NCI-H1417 treated with DMSO at 0.1 percent for 48 hours (cell line): Measurements from ENCODE around the gene CEP112.
"Not testable (repeated sequence)": the region's sequence is repeated elsewhere in the genome, so short reads cannot be mapped to it uniquely, and the experiment has no call there.

ENCODE experiments used
- DNase-seq: peaks from one replicate; lab custom pipeline; 2025; lab: John Stamatoyannopoulos, UW

The CEP112 gene

GRCh38 chr17:65782104-65782706 lies 409.7 kb downstream of the CEP112 start:
- DNase-seq: not testable (repeated sequence)

DNA sequence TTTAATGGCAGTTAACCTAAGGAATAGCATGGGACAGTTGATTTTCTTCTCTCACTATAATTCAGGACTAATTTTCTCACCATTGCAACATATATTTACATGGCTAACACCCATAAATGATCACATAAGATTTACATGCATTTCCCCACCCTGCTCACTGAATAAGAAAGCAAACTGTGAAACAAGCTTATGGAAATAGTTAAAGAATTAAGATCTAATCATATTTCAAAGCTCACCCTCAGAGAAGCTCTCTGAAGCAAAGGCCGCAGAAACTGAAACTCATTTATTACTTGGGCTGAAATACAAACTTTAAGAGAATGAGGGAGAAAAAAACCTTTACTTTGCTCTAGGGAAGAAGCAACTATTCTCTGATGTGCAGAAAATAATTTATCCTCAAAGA lies 411.8 kb downstream of the CEP112 start:
- DNase-seq: no peak

DNA sequence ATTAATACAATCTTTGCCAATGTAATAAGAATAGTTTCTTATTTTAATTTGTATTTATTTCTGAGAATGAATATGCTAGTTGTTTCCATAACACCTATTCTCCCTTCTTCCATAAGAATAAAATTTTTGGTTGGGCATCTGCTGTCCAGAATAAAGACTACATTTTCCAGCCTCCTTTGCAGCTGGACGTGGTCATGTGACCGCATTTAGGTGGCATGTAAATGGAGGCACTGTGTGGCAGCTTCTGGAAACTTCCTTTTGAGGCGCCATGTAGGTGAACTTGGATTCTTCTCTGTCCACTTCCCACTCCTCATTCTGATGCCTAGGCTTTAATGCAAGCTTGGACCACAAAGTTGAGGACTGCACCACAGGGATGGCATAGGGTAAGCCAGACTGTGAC lies 415.0 kb downstream of the CEP112 start:
- no peak for DNase-seq

DNA sequence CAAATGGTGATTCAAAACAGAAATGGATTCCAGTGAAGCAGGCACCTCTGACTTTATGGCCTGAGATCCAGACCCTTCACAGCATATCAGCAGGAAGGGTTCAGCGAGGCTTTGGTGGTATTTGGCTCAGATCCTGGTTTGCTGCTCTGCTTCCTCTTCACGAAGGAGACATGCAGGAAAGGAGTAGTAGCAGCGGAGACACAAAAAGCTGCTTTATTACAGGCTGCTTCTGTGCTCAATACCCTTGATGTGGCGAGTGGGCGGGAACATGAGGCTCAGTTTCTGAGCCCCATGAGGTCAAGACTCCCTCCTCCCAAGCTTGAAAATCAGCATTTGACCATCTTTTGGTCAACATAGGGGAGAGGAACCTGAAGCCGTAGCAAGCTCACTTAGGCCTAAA lies 417.1 kb downstream of the CEP112 start:
- DNase-seq: no peak

DNA sequence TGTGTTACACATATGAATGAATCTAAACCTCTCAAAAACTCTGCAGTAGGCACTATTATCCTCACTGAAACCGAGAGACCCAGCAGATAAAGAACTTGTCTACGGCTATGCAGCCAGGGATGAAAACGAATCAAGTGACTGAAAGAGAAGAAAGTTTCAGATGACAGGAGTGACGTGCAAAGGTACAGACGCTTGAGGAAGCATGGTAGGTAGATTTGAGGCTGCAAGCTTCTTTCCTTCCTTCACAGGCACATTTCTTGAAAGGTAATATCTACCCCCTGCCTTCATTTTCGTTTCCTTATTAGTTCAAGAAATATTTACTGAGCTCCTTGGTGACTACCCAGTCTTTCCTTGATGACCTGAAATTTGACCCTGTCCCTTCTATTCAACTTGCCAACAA lies 418.9 kb downstream of the CEP112 start:
- no peak for DNase-seq

GRCh38 chr17:65771704-65772103 lies 420.2 kb downstream of the CEP112 start:
- no peak for DNase-seq

GRCh38 chr17:65763786-65764185 lies 428.1 kb downstream of the CEP112 start:
- no peak for DNase-seq

DNA sequence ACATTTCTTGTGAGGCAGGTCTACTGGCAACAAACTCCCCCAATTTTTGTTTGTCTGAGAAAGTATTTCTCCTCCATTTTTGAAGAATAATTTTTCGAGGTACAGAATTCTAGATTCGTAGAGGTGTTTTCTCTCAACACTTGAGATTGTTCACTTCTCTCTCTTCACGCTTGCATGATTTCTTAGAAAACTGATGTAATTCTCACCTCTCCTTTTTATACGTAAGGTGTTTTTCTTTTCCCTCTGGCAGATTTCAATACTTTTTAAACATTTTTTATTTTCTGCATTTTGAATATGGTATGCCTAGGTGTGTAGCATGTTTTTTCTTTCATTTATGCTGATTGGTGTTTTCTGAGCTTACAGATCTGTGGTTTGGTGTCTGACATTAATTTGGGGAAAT lies 429.0 kb downstream of the CEP112 start:
- no peak for DNase-seq

DNA sequence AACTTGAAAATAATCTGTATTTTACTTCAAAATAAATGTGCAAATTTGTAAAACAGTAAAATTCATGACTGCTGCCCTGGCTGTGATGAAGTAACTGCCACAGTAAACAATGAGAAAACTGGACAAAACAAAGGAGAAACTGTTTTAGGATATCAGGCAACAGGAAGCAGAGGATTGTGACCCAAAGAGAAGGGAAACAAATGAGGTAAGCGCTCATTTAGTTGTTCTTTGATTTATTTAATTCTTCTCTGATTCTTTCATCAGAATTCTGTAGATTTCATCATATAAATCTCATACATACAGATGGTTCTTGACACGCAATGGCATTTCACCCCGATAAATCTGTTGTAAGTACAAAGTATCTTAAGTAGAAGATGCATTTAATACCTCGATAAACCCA lies 432.4 kb downstream of the CEP112 start:
- DNase-seq: no peak

DNA sequence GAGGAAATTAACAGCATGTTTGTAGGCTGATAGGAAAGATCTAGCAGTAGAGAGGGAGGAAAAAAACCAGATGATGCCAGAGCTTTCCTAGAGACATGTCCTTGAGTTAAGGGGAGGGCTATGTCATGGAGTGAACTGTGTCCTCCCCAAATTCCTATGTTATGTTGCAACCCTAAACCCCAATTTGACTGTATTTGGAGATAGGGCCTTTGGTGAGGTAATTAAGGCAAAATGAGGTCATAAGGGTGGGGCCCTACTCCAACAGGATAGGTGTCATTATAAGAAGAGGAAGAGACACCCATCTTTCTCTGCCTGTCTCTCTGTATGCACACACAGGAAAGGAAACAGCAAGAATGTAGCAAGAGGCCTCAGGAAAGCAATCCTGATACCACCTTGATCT lies 435.2 kb downstream of the CEP112 start:
- no peak for DNase-seq

DNA sequence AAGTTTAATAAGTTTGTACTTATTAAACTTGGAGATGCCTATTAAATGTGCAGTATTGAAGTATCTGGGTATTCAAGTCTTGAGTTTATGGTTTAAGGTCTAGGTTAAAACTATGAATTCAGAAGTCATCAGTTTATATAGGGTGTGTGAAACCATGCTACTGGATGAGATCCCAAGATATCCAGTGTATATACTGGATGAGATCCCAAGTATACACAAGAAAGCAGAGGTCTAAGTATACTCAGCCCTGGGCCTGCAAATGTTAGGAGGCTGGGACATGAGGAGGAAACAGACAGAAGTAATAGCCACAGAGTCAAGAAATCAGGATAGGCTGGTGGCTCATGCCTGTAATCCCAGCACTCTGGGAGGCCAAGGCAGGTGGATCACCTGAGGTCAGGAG lies 436.1 kb downstream of the CEP112 start:
- DNase-seq: no peak

DNA sequence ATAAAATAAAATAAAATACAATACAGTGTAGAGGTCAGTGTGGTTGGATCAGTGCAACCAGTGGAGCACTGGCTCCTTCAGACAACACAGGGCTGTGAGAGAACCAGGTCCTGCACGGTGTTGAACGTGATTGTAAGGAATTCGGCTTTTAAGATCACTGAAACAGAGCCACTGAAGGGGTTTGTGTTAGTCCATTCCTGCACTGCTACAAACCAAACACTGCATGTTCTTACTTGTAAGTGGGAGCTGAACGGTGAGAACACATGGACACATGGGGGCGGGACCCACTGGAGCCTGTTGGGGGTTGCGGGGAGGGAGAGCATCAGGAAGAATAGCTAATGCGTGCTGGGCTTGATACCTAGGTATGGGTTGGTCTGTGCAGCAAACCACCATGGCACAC lies 437.3 kb downstream of the CEP112 start:
- DNase-seq: no peak

GRCh38 chr17:65754081-65754480 lies 437.9 kb downstream of the CEP112 start:
- no peak for DNase-seq

DNA sequence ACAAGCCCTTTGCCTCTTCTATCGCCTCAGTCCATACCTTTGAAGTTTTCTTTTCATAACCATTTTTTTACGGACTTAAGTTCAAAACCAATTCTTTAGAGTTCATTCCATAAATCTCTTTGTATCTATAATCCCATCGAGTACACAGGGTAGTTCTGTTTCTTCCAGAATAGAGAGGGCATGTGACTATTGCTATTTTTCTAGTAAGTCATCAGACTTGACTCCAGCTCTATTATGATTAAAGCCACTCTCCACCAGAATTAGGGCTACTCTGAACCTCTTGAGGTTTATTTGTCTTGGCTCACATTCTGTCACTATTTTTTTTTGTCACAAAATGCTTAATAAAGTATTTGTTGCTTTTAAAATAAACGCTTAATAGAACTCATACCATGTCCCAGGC lies 438.6 kb downstream of the CEP112 start:
- DNase-seq: no peak

- DNase-seq: no peak
These were observed 440.7 kb downstream of the CEP112 start for GRCh38 chr17:65751263-65751662.

DNA sequence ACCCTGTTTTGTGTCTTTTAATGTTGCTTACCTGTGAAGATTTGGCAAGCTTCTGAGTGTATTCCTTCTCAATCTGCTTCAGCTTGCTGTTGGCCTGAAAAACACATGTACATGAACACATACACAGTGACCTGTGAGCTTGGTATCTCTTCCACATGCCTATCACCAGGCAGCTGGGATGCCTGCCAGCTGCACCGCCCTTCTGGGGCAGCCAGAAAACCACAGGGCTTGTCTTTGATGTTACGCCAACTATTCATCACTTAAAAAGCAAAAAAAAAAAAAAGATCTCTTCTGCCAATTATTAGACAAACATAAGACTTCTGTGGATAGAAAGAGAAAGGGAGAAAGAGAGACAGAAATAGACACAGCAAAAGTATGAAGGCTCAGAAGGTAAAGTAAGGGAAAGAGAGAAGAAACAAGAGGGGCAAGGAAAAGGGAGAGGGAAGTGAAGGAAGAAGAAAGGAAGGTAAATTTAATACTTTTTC lies 441.3 kb downstream of the CEP112 start:
- DNase-seq: no peak

GRCh38 chr17:65750166-65750565 lies 441.8 kb downstream of the CEP112 start:
- no peak for DNase-seq

DNA sequence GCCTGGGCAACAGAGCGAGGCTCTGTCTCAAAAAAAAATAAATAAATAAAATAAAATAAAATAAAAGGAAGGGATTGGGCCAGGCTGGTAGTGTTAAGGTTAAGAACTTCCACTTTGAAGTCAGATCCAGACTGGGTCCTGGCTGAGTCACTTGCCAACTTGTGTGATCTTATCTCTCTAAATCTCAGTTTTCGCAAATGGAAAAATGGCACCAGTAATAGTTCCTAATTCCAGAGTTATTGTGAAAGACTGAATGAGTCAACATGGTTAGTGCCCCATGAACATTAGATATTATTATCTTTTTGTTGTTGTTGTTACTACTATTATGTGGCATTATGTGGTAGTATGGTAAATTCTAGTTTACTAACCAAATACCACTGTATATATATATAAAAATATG lies 442.5 kb downstream of the CEP112 start:
- no peak for DNase-seq

- DNase-seq: no peak
These were observed 446.7 kb downstream of the CEP112 start for GRCh38 chr17:65745241-65745640.

DNA sequence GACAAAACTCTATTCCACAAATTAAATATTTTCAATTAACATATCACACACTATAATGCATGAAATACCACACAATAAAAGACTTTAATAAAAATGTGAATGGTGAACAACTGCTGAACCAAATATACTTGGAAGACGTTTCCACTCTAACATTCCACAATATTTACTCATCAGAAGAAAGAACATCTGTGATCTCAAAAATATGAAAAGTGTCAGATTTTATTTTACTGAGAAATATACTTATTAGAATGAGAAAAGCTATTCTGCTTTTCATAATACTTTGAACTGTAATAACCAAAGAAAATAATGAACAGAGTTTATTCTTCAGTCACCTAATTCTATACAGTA lies 448.7 kb downstream of the CEP112 start:
- no peak for DNase-seq

GRCh38 chr17:65742403-65743307 lies 449.3 kb downstream of the CEP112 start:
- no peak for DNase-seq

DNA sequence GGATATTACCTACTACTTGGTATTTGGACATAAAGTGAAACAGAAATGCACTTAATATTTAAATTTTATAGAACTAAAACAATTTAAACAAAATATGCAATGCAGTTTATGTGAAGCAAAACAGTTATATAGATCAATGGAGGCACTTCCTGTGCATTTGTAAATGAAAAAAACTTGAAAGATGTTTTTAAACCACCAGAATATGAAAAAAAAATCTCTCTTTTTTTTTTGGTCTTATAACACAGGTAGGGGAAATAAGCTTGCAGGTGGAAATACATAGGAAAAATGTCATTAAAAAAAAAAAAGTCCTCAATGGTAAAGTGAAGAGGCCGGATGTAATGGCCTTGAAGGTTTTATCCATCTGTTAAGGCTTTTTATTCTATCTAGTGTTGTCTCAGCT lies 450.2 kb downstream of the CEP112 start:
- DNase-seq: no peak

GRCh38 chr17:65739034-65739433 lies 452.9 kb downstream of the CEP112 start:
- no peak for DNase-seq

GRCh38 chr17:65737451-65737850 lies 454.5 kb downstream of the CEP112 start:
- no peak for DNase-seq
